AG04450 (cell line): ENCODE results near the gene KIZ. TPM values are rescaled to one million over a fixed set of nuclear protein-coding genes. Genes with fewer than 3 reads are reported as not detected.

Experiments
- CTCF ChIA-PET: fragments of 300-600, 350-600 bp; formaldehyde crosslinking; extraction: SDS; loops from one replicate; lab custom pipeline; 2022; ENCODE audit warnings: antibody characterized with exemption, inconsistent platforms; lab: Charles Lee
- POLR2A ChIA-PET: fragments of 350-600 bp; formaldehyde crosslinking; extraction: SDS; loops from one replicate; lab custom pipeline; 2021; ENCODE audit warnings: antibody characterized with exemption, inconsistent platforms; lab: Yijun Ruan, JAX
- DNase-seq: peaks from one replicate; pipeline ENCODE4 v3.0.0-alpha.2; 2011; ENCODE audit warnings: low read depth, low spot score
- H3K27ac ChIP-seq: one replicate; pipeline ENCODE4 v1.5.1; 2012; ENCODE audit warnings: low read depth, low read length, control low read depth
- H3K27me3 ChIP-seq: one replicate; pipeline ENCODE4 v1.6.0; 2012; ENCODE audit warnings: low read length; ENCODE audit not compliant: control insufficient read depth, insufficient read depth
- H3K4me3 ChIP-seq: 2 replicates; pipeline ENCODE4 v1.5.1; 2011; ENCODE audit warnings: mild to moderate bottlenecking, low read depth, low read length, control low read depth
- H3K9me3 ChIP-seq: 2 replicates; pipeline ENCODE4 v1.5.1; 2012; ENCODE audit warnings: low read length; ENCODE audit not compliant: control insufficient read depth, insufficient read depth
- polyA plus RNA-seq: library from polyadenylated mRNA; depleted of rRNA; stranded (reverse); fragments of >200 nt; gene quantifications from 2 replicates; pipeline ENCODE4 v1.2.3, GENCODE V29; 2011
- TF ChIP-seq, protein P1 (sequence below): IDR thresholded peaks from 2 replicates; pipeline ENCODE4 v1.5.1; 2011; ENCODE audit warnings: low read depth, low read length, control low read depth, inconsistent platforms

KIZ gene
- polyA plus RNA-seq, 1 experiment: 26.1 TPM

- TF ChIP-seq, protein P1, sequence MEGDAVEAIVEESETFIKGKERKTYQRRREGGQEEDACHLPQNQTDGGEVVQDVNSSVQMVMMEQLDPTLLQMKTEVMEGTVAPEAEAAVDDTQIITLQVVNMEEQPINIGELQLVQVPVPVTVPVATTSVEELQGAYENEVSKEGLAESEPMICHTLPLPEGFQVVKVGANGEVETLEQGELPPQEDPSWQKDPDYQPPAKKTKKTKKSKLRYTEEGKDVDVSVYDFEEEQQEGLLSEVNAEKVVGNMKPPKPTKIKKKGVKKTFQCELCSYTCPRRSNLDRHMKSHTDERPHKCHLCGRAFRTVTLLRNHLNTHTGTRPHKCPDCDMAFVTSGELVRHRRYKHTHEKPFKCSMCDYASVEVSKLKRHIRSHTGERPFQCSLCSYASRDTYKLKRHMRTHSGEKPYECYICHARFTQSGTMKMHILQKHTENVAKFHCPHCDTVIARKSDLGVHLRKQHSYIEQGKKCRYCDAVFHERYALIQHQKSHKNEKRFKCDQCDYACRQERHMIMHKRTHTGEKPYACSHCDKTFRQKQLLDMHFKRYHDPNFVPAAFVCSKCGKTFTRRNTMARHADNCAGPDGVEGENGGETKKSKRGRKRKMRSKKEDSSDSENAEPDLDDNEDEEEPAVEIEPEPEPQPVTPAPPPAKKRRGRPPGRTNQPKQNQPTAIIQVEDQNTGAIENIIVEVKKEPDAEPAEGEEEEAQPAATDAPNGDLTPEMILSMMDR: no peak
- H3K4me3 ChIP-seq: no peak overlapping the region
- no peak overlapping the region for H3K27ac ChIP-seq
- H3K9me3 ChIP-seq: no peaks in the 10 kb centered on the region
- no peaks in the 10 kb centered on the region for H3K27me3 ChIP-seq
- no peak for DNase-seq
- POLR2A ChIA-PET: interaction anchor here (1.0 kb wide), 1 partner anchor 9 kb away, joined by 3 read pairs; the partner anchor contains the start of gene KIZ
- CTCF ChIA-PET: no interaction called here
These were observed 9.1 kb downstream of the KIZ start for GRCh38 chr20:21134883-21135493.

GRCh38 chr20:21136015-21136732 is 10.3 kb downstream of the KIZ start:
- Histone ChIP-seq H3K9me3 (no peaks in the 10 kb centered on the region), H3K27ac (no peak overlapping the region), H3K27me3 (no peaks in the 10 kb centered on the region), H3K4me3 (no peak overlapping the region)
- DNase-seq: no peak
- ChIA-PET POLR2A (interaction anchor here (1.0 kb wide), 1 partner anchor 10 kb away, joined by 3 read pairs; the partner anchor contains the start of gene KIZ), CTCF (interaction anchor here (0.7 to 0.8 kb wide), 2 partner anchors 85 to 100 kb away, joined by 4 to 7 read pairs; no protein-coding TSS in a partner anchor)
- TF ChIP-seq, protein P1: no peak

- ChIA-PET POLR2A (no interaction called here), CTCF (no interaction called here)
- H3K27me3 ChIP-seq: no peaks in the 10 kb centered on the region
- no peaks in the 10 kb centered on the region for H3K9me3 ChIP-seq
- H3K4me3 ChIP-seq: no peak overlapping the region
- no peak for DNase-seq
- H3K27ac ChIP-seq: no peak overlapping the region
- TF ChIP-seq, protein P1: no peak
These were observed 11.2 kb downstream of the KIZ start for GRCh38 chr20:21137078-21137477.

DNA sequence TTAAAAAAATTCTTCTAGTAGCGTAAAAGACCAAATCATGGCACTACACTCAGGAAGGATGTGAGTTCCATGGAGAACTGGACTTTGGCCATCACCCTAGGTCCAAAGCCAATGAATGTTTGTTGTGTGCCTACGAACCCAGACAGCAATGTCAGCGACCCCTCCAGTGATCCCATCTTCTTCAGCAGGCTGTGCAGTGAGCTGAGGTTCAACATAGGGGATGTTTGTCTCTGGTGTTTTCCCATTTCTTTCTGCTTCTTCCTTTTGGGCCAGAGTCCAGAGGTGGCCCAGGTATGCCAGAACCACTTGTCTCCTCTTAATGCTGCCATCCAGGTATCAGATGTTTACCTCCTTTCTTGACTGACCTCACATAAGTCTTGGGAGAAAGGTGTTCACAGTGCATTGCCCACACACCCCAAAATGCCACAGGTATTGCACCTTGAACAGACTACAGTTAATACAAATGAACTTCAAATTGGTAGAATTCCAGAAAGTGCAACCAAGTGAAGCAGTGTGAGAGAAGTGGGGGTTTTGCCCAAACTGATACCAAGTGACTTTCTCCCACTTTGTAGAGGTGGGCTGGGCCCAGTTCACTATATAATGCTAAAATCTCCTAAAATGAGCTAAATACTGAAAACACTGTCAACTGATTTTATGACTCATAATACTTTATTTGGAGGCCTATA is 14.1 kb downstream of the KIZ start:
- ChIA-PET POLR2A (no interaction called here), CTCF (interaction anchor here (1.3 kb wide), 1 partner anchor 365 kb away, joined by 3 read pairs; no protein-coding TSS in a partner anchor)
- DNase-seq: no peak
- Histone ChIP-seq H3K27ac (no peak overlapping the region), H3K27me3 (no peaks in the 10 kb centered on the region), H3K4me3 (no peak overlapping the region), H3K9me3 (no peaks in the 10 kb centered on the region)
- TF ChIP-seq, protein P1: no peak
